Left ventricle myocardium superior (tissue), 1 donor: ENCODE data around the gene WDR86. TPM values are rescaled to one million over a fixed set of nuclear protein-coding genes. Genes with fewer than 3 reads are reported as not detected.

Experiments
- ATAC-seq: fragments of 200-7000 bp; cut with Tn5 transposase; one replicate; pipeline ENCODE4 v1.9.1; 2020; ENCODE audit warnings: mild to moderate bottlenecking, moderate library complexity
- DNase-seq: peaks from one replicate; pipeline ENCODE4 v3.0.0-alpha.2; 2020
- intact Hi-C: fragments of 100-400 bp; cut with micrococcal nuclease; formaldehyde crosslinking; loops from one replicate; pipeline ENCODE4 v1.11.0; 2022
- total RNA-seq: library from RNA; stranded (reverse); fragmentation: NEBNext Ultra II Directional; extraction: Animal tissue kit (Norgen Biotek cat#: 25700); gene quantifications from one replicate; pipeline ENCODE4 v1.2.1, GENCODE V29; 2021
- donor health status: DM: no; HTN: yes; CAD: no; lungs with severe emphysema.

WDR86 gene
- total RNA-seq, 1 donor from 2014 or later, result 0.37 TPM

- ATAC-seq, result no peak
- intact Hi-C loops, result no loop called here
- no peak for DNase-seq
These were observed 3.4 kb upstream of the WDR86 start for GRCh38 chr7:151413241-151413640.

- ATAC-seq (no peak), DNase-seq (no peak)
- intact Hi-C loops, result no loop called here
These were observed 2.5 kb upstream of the WDR86 start for GRCh38 chr7:151412318-151412717.

- ATAC-seq, result no peak
- DNase-seq, result no peak
- intact Hi-C loops, result no loop called here
These were observed 1.7 kb upstream of the WDR86 start for GRCh38 chr7:151411551-151411950.

DNA sequence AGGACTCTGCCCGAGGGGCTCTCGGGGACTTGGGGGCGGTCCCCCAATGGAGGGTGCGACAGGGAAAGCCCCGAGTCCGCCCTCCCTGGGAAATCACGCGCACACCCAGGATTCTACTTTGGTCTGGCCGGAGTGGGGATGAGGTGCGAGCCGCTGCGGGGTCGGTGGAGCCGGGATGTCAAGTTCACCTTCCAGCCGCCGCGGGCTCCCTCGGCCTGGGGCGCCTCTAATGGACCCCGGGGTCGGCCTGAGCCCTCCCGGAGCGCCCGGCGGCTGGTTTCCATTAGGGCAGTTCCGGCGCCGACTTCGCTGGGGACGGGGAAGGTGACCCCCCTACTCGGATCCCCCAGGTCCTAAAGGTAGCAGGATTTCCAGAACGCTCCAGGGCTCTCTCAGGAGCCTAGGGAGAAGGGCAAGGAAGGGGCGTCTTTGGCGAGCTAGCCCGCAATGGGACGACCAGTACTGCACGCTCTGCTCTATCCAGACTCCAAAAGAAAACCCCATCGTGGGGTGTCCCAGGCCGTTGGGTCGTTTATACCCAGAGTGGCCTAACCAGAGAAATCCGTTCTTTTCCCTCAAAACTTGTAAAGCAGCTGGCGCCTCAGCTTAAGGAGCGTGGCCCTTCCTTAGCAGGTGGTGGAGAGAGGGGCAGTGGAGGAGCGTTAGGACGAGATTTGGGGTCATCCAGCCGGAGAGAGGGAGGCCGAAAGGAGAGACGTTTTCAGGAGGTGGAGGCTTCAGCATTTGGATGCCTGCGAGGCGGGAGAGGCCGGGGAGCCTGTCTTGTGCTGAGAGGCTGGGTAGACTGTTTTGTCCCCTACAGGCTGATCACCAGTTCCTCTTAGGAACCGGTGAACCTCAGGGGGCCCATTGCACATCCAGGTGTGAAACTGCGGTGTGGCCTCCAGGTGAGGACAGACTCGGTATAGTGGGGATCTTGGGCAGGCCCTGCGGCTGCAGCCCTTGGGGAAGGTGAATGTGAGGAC lies 860 bp upstream of the WDR86 start:
- ATAC-seq (peak; percentile 51), DNase-seq (no peak)
- intact Hi-C loops, result no loop called here

DNA sequence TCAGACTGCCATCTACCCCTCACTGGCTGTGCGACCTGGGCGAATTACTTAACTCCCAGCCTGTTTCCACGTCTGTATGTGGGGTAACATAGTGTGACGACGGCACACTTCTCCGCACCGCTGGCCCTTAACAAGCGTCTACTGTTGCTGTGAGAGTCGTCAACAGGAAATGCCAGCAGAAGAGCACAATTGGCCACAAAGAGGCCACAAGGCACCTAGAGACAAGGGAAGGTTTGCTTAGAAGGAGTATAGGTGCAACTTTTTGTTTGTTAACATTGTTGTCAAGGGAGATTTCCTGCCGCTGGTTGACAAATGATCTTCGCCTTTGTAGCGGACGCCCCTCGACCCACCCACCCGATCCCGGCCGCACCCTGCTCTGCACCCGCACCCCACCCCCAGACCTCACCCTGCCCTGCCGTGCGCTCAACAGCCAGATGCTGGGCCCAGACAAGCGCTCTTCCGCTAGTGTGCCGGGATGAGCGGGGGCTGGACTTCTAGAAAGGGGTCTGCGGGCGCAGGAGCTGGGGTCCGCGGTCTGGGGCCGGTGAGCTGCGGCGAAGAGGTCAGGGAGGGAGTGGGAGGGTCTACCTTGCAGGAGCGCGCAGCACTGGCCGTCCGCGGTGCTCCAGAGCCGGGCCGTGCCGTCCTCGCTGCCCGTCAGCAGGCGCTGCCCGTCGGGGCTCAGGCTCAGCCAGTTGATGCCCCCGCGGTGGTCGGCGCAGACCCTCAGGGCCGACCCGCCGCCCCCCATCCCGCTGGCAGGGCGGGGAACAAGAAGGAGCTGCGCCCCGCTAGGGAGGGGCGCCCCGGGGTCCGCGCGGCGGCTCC lies 785 bp downstream of the WDR86 start:
- DNase-seq (no peak), ATAC-seq (peak; percentile 23)
- intact Hi-C loops, result no loop called here

DNA sequence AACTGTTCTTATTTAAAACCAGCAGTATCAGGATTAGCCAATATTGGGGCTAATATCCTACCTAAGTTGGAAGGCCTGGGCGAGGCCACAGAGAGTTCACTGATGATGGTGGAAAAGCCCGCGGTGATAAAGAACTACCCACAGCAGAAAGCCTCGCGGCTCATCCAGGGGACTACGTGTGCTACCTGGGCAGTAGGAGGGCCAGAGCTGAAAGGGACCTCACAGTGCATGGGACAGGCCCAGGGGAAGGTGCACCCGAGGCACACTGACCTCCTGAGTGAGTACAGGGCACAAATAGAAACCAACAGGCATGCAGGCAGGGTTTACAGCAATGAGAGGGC lies 1.4 kb downstream of the WDR86 start:
- ATAC-seq (no peak), DNase-seq (no peak)
- intact Hi-C loops, result no loop called here

- no peak for DNase-seq
- intact Hi-C loops, result no loop called here
- ATAC-seq, result no peak
These were observed 2.8 kb downstream of the WDR86 start for GRCh38 chr7:151406886-151407583.

- intact Hi-C loops, result no loop called here
- ATAC-seq (no peak), DNase-seq (no peak)
These were observed 3.6 kb downstream of the WDR86 start for GRCh38 chr7:151406051-151406875.

GRCh38 chr7:151405588-151405987 lies 4.2 kb downstream of the WDR86 start:
- ATAC-seq, result no peak
- DNase-seq, result no peak
- intact Hi-C loops, result no loop called here

DNA sequence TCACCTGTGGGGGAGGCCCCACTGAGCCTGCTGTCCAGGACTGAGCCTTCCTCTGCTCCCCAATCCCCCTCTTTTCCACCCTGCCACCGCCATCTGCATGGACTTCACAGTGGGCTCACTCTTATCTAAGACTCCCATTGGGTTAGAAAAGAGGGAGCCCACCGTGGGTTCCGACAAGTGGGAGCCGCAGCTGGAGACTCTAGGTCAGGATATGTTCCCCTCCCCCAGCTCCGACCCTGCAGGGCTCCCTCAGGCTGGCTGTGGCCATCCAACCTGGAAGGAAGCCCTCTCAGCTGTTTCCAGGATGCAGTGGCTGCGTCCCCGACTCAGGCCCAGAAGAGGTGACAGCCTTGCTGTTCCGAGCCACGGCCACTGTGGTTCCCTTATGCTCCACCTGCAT lies 4.8 kb downstream of the WDR86 start:
- intact Hi-C loops, result no loop called here
- DNase-seq (no peak), ATAC-seq (no peak)

DNA sequence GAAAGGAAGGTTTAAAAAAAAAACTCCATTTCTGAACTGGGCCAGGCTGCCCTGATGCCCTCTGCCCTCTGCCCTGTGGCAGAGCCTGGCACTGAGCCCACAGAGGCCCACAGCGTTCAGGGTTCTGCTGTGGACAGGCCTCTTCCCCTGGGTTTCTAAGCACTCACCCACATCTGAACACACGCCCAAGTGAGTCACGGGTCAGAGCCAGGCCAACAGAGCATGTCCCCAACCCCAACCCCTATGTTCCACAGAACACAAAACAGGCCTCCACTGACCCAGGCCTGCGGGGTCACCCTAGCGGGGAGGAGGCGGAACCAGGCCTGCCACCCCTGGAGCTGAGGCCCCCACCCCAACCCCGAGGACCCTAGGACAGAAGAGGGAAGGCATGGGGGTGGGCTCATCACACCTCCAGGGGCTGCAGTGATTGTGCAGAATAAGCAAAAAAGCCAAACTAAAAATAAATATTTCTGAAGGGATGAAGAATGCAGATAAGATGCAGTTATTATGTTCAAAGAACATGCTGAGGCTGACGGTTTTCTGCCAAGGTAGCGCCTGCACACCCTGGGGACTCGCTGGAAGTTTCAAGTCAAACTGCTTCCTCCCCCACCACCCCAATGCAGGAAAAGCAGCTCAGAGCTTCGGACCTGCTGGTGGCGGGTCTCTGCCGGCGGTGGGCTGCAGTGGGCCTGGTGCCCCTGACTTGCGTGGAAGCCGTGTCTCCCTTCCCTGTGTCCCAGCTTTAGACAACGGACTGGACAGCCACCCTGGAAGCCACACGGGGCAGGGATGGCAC lies 5.4 kb downstream of the WDR86 start:
- ATAC-seq (peak; percentile 55), DNase-seq (no peak)
- intact Hi-C loops, result no loop called here

DNA sequence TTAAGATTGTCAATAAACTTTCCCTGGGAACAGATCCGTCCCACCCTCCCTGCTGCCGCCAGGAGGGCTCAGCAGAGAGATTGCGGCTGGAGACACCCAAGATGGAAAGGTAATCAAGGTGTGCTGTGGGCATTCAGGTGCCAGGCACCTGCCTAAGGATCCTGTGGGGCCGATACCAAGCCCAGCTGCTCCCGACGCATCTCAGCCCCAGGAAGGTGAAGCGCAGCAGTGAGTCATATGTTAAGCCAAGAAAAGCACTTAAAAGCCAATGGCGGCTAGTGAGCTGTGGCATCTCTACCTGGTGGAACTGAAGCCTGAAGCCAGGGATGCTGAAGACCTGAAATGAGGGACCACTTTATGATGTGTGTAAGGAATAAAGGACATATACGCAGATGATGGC lies 6.1 kb downstream of the WDR86 start:
- DNase-seq, result no peak
- intact Hi-C loops, result no loop called here
- ATAC-seq, result no peak

DNA sequence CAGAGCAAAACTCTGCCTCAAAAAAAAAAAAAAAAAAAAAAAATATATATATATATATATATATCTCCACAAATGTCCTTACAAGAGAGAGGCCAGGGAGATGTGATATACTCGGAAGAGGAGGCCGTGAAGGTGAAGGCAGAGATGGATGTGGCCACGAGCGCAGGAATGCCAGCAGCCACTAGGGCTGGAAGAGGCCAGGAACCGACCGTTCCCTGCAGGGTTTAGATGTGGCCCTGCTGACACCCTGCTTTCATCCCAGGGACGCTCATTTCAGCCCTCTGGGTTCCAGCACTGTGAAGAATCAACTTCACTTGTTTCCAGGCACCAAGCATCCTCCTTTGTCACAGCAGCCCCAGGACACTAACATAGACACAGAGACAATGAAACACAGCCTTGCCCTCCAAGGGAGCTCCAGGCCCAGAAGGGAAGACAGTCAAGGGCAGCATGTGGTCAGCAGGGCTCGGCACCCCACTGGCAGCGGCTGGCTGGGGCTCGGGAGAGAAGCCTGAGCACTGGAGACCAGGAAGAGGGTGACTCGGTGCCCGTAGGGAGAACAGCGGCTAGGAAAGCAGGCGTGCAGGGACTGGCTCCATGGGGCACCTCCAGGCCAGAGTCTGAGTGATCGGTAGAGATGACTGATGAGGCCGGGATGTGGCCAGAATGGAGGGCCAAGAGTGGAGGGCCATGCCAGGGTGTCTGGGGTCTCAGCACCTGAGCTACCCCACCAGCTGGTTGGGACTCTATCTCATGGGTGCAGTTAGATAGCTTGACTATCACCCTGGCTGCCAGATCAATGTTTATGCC lies 7.6 kb downstream of the WDR86 start:
- no peak for DNase-seq
- ATAC-seq, result no peak
- intact Hi-C loops, result no loop called here

DNA sequence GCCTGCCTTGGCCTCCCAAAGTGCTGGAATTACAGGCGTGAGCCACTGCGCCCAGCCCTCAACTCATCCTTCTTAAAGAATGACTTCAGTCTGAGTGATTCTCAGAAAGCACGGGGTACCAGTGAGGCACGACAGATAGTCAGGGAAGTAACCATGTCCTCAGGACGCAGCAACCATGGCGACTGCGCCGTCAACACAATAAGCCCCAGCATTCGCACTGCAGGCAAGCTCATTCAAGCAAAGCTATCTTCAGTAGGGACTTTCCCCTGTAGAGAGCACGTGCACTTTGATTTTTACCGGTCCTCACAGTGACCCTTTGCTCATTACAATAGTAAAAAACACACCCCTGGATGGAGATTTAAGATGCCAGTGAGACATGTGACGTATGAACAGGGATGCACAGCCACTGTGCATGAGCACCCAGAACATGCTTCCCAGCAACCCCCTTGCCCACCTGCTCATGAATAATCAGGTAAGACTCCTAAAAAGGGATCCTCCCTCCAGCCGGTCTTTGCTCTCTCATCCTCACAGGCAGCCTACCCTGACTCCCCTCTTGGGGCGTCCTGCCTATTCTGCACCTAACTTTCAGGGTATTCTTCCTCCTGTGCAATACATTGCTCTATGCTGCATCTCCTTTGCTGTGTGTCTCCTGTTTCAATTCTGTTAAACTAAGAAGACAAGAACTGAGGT lies 9.1 kb downstream of the WDR86 start:
- DNase-seq (no peak), ATAC-seq (no peak)
- intact Hi-C loops, result no loop called here

DNA sequence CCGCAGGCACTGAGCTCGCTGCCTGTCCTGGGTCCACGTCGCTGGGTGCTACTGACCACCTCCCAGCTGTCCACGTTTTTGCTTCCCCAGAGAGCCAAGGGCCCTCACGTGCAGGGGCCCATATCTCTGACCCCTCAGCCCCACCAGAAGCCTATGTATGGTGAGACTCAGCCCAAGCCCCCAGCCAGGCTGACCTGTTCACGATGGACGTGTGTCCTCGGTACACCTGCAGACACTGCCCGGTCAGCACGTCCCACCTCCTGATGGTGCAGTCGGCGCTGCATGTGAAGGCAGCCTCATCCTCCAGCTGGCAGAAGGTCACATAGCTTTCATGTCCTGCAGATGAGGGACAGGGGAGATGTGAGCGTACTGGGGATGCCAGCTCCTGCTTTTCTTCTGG lies 9.9 kb downstream of the WDR86 start:
- intact Hi-C loops, result no loop called here
- no peak for ATAC-seq

DNA sequence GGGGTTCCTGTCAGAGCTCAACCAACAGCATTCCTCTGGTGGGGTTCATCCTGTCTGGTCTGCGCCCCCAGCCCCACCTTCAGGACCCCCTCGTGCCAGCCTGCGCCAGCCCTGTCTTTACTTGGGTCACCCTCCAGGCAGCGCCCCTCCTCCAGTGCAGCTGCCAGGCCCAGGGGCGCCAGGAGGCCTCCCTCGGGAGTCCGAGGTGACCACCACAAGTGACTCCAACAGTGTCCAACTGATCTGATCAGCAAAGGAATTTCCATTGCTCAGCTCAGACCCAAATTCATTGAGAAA lies 10.6 kb downstream of the WDR86 start:
- intact Hi-C loops, result no loop called here
- no peak for ATAC-seq

More for the DNA sequence above, 9.9 kb downstream of the WDR86 start:
- no peak for DNase-seq

More for the DNA sequence above, 10.6 kb downstream of the WDR86 start:
- no peak for DNase-seq
